ENCODE results near the gene INF2. TPM values are rescaled to one million over a fixed set of nuclear protein-coding genes. Genes with fewer than 3 reads are reported as not detected.

The INF2 gene
- total RNA-seq, 1 experiment from 2014 or later: 58.3 TPM

- Histone ChIP-seq H3K4me1 (ENCODE audit: insufficient read depth, low read length) (no peaks in the 10 kb centered on the region), H3T11ph (ENCODE audit: low read length) (no peak overlapping the region), H2BK5ac (ENCODE audit: insufficient read length, low read length) (no peak overlapping the region), H3K79me2 (ENCODE audit: insufficient read depth, low read length) (no peaks in the 10 kb centered on the region), H4K91ac (ENCODE audit: insufficient read length, low read depth, low read length) (no peak overlapping the region), H2BK120ac (ENCODE audit: low read depth, low read length, poor library complexity, severe bottlenecking) (no peak overlapping the region), H3K9me3 (ENCODE audit: control insufficient read depth, low read depth, low read length) (no peaks in the 10 kb centered on the region), H3K23ac (ENCODE audit: insufficient read length, low read depth, low read length) (no peak overlapping the region), H3K4ac (ENCODE audit: low read depth, low read length) (no peak overlapping the region), H4K5ac (ENCODE audit: insufficient read length, low read depth, low read length) (no peak overlapping the region), H2BK15ac (ENCODE audit: low read depth, low read length) (no peak overlapping the region), H3K27me3 (ENCODE audit: insufficient read depth, low read length) (no peaks in the 10 kb centered on the region), H3K9ac (ENCODE audit: extremely low read depth, insufficient read length, low read length) (no peak overlapping the region), H3K14ac (ENCODE audit: insufficient read depth, low read length) (no peak overlapping the region), H3K56ac (ENCODE audit: insufficient read length, low read depth, low read length) (no peak overlapping the region), H3K79me1 (ENCODE audit: insufficient read depth, low read depth, low read length, poor library complexity, severe bottlenecking) (no peaks in the 10 kb centered on the region), H2AFZ (ENCODE audit: low read length) (no peak overlapping the region), H3K18ac (ENCODE audit: insufficient read length, low read depth, low read length) (no peak overlapping the region), H3K27ac (ENCODE audit: insufficient read length, low read depth, low read length) (no peak overlapping the region), H2AK5ac (ENCODE audit: insufficient read length, low read length) (no peak overlapping the region), H2BK12ac (ENCODE audit: insufficient read length, low read depth, low read length) (no peak overlapping the region), H4K8ac (replicated peaks; ENCODE audit: insufficient read length, low read depth, low read length) (no peak overlapping the region), H3K23me2 (ENCODE audit: insufficient read length, low read depth, low read length, poor library complexity, severe bottlenecking) (no peaks in the 10 kb centered on the region), H3K4me2 (ENCODE audit: insufficient read depth, insufficient read length, low read length) (no peak overlapping the region), H4K20me1 (ENCODE audit: control insufficient read depth, insufficient read depth, insufficient read length) (no peaks in the 10 kb centered on the region), H2BK20ac (ENCODE audit: low read depth, low read length, poor library complexity, severe bottlenecking) (no peak overlapping the region)
- Mint-ChIP-seq H3K9me3 (peaks cover 8 to 9% of the 10 kb centered on the region in 2 experiments), H3K27me3 (ENCODE audit: low read depth) (peaks cover 26% of the 10 kb centered on the region), H3K4me3 (no peak overlapping the region), H3K27ac (no peak overlapping the region), H3K4me1 (peaks cover 13 to 18% of the 10 kb centered on the region in 2 experiments), H3K36me3 (ENCODE audit: insufficient read depth in 1 of 3, low read depth in 3 of 3) (peaks cover 5 to 8% (median 5%) of the 10 kb centered on the region in 3 experiments; a peak in 5 of 7 replicates)
- no peak for TF ChIP-seq CTCF (conservative IDR thresholded peaks at IDR 0.05)
- no peak for DNase-seq
- no CpG with 5 or more reads among the region's 10 CpGs for WGBS (ENCODE audit: extremely low coverage, insufficient read length, low lambda C conversion rate)
Measured at GRCh38 chr14:104640681-104641080, 48.7 kb upstream of the INF2 start.

Data from H9 (cell line).